ENCODE measurements around the gene IRF2BP1.

Gene IRF2BP1

GRCh38 chr19:45863335-45863839 is 22.6 kb downstream of the IRF2BP1 start:
- no peak for DNase-seq (ENCODE audit: low read depth in 2 of 2)

GRCh38 chr19:45862564-45863334 is 23.2 kb downstream of the IRF2BP1 start, which contains the start of gene SYMPK:
Gene SYMPK (minus strand): TSS chr19:45863147. CDS start chr19:45854495, 8,652 bp downstream.
- peak; percentile 97 to 98 for DNase-seq (ENCODE audit: low read depth in 2 of 2)

GRCh38 chr19:45862271-45862563 is 23.7 kb downstream of the IRF2BP1 start:
- no peak for DNase-seq (ENCODE audit: low read depth in 2 of 2)

- DNase-seq (ENCODE audit: low read depth in 2 of 2): no peak
Observed at GRCh38 chr19:45860359-45861259, 25.3 kb downstream of the IRF2BP1 start.

- no peak for DNase-seq (ENCODE audit: low read depth in 2 of 2)
Observed at GRCh38 chr19:45854167-45854778, 31.7 kb downstream of the IRF2BP1 start.

GRCh38 chr19:45852983-45853382 is 33.0 kb downstream of the IRF2BP1 start:
- DNase-seq (ENCODE audit: low read depth in 2 of 2): no peak

- no peak for DNase-seq (ENCODE audit: low read depth in 2 of 2)
Observed at GRCh38 chr19:45852145-45852750, 33.7 kb downstream of the IRF2BP1 start.

- no peak for DNase-seq (ENCODE audit: low read depth in 2 of 2)
Observed at GRCh38 chr19:45848922-45849321, 37.0 kb downstream of the IRF2BP1 start.

- DNase-seq (ENCODE audit: low read depth in 2 of 2): no peak
Observed at GRCh38 chr19:45847663-45848062, 38.3 kb downstream of the IRF2BP1 start.

GRCh38 chr19:45842198-45842597 is 43.7 kb downstream of the IRF2BP1 start:
- DNase-seq (ENCODE audit: low read depth in 2 of 2): no peak

- DNase-seq (ENCODE audit: low read depth in 2 of 2): no peak
Observed at GRCh38 chr19:45834970-45835369, 51.0 kb downstream of the IRF2BP1 start.
